Measurements from ENCODE around the gene ACO2. TPM values are rescaled to one million over a fixed set of nuclear protein-coding genes. Genes with fewer than 3 reads are reported as not detected.
"Not testable (repeated sequence)": the region's sequence is repeated elsewhere in the genome, so short reads cannot be mapped to it uniquely, and the experiment has no call there.

Gene ACO2
- total RNA-seq, 1 experiment from 2014 or later: 105 TPM

GRCh38 chr22:41436322-41437113 lies 32.4 kb upstream of the ACO2 start:
- Mint-ChIP-seq H3K27me3 (ENCODE audit: insufficient read depth, unreplicated experiment) (no peaks in the 10 kb centered on the region), H3K36me3 (ENCODE audit: insufficient read depth, unreplicated experiment) (peaks cover 86% of the 10 kb centered on the region), H3K4me1 (ENCODE audit: insufficient read depth, unreplicated experiment) (no peaks in the 10 kb centered on the region), H3K4me3 (ENCODE audit: unreplicated experiment) (no peak overlapping the region), H3K27ac (ENCODE audit: low read depth, unreplicated experiment) (peak overlapping the region; percentile 23), H3K9me3 (ENCODE audit: unreplicated experiment) (no peaks in the 10 kb centered on the region)
- no TSS peak for BruUV-seq (replicated peaks)
- no peak for TF ChIP-seq CTCF (IDR thresholded peaks at IDR 0.05; ENCODE audit: unreplicated experiment)
- ChIA-PET CTCF (interaction anchor here (0.6 to 1.1 kb wide), 2 partner anchors 33 to 160 kb away, joined by 3 read pairs; no protein-coding TSS in a partner anchor), POLR2A (interaction anchor here (0.6 to 1.4 kb wide), 5 partner anchors 9 to 196 kb away, joined by 3 to 5 read pairs (median 3); no protein-coding TSS in a partner anchor)
- DNase-seq (ENCODE audit: unreplicated experiment): no peak
- intact Hi-C loops (cut with micrococcal nuclease): no loop called here

GRCh38 chr22:41437198-41437597 lies 31.7 kb upstream of the ACO2 start:
- no TSS peak for BruUV-seq (replicated peaks)
- CTCF ChIA-PET: interaction anchor here (0.6 to 1.1 kb wide), 3 partner anchors 33 to 279 kb away, joined by 3 read pairs; no protein-coding TSS in a partner anchor
- H3K36me3 Mint-ChIP-seq (ENCODE audit: insufficient read depth, unreplicated experiment): peaks cover 86% of the 10 kb centered on the region

GRCh38 chr22:41440511-41440910 lies 28.4 kb upstream of the ACO2 start:
- intact Hi-C loops (cut with micrococcal nuclease); H3K4me1 Mint-ChIP-seq (ENCODE audit: insufficient read depth, unreplicated experiment); BruUV-seq (replicated peaks); H3K27me3 Mint-ChIP-seq (ENCODE audit: insufficient read depth, unreplicated experiment); H3K4me3 Mint-ChIP-seq (ENCODE audit: unreplicated experiment); H3K9me3 Mint-ChIP-seq (ENCODE audit: unreplicated experiment); H3K27ac Mint-ChIP-seq (ENCODE audit: low read depth, unreplicated experiment); DNase-seq (ENCODE audit: unreplicated experiment); POLR2A ChIA-PET: not testable (repeated sequence)
- H3K36me3 Mint-ChIP-seq (ENCODE audit: insufficient read depth, unreplicated experiment): peaks cover 79% of the 10 kb centered on the region
- CTCF ChIA-PET: interaction anchor here (0.6 kb wide), 1 partner anchor 396 kb away, joined by 3 read pairs; no protein-coding TSS in a partner anchor

More at GRCh38 chr22:41437198-41437597, 31.7 kb upstream of the ACO2 start:
- intact Hi-C loops (cut with micrococcal nuclease): no loop called here
- Mint-ChIP-seq H3K4me3 (ENCODE audit: unreplicated experiment) (no peak overlapping the region), H3K9me3 (ENCODE audit: unreplicated experiment) (no peaks in the 10 kb centered on the region), H3K4me1 (ENCODE audit: insufficient read depth, unreplicated experiment) (no peaks in the 10 kb centered on the region), H3K27me3 (ENCODE audit: insufficient read depth, unreplicated experiment) (no peaks in the 10 kb centered on the region), H3K27ac (ENCODE audit: low read depth, unreplicated experiment) (peak overlapping the region; percentile 23)
- POLR2A ChIA-PET: interaction anchor here (0.9 to 1.4 kb wide), 3 partner anchors 8 to 20 kb away, joined by 3 to 5 read pairs (median 3); no protein-coding TSS in a partner anchor
- DNase-seq (ENCODE audit: unreplicated experiment): no peak
- TF ChIP-seq CTCF (IDR thresholded peaks at IDR 0.05; ENCODE audit: unreplicated experiment): no peak

- DNase-seq (ENCODE audit: unreplicated experiment): no peak
- intact Hi-C loops (cut with micrococcal nuclease): no loop called here
- H3K36me3 Mint-ChIP-seq (ENCODE audit: insufficient read depth, unreplicated experiment): peaks cover 68% of the 10 kb centered on the region
These were observed 26.6 kb upstream of the ACO2 start for GRCh38 chr22:41442240-41442792.

More at GRCh38 chr22:41442240-41442792, 26.6 kb upstream of the ACO2 start:
- Mint-ChIP-seq H3K4me3 (ENCODE audit: unreplicated experiment) (peak overlapping the region; percentile 96), H3K27ac (ENCODE audit: low read depth, unreplicated experiment) (no peak overlapping the region), H3K27me3 (ENCODE audit: insufficient read depth, unreplicated experiment) (no peaks in the 10 kb centered on the region), H3K4me1 (ENCODE audit: insufficient read depth, unreplicated experiment) (no peaks in the 10 kb centered on the region), H3K9me3 (ENCODE audit: unreplicated experiment) (no peaks in the 10 kb centered on the region)
- no peak for TF ChIP-seq CTCF (IDR thresholded peaks at IDR 0.05; ENCODE audit: unreplicated experiment)
- no TSS peak for BruUV-seq (replicated peaks)
- ChIA-PET POLR2A (interaction anchor here (0.6 to 9.4 kb wide), 3 partner anchors 25 to 346 kb away, joined by 3 to 302 read pairs (median 6); partner anchors contain the start of genes ACO2 and PHF5A), CTCF (interaction anchor here (0.6 to 1.6 kb wide), 5 partner anchors 14 to 59 kb away, joined by 3 to 11 read pairs (median 3); no protein-coding TSS in a partner anchor)

Measured in MCF 10A (cell line).